Measurements from ENCODE around the gene CDON. TPM values are rescaled to one million over a fixed set of nuclear protein-coding genes. Genes with fewer than 3 reads are reported as not detected.

The CDON gene
- total and polyA plus RNA-seq, 8 donors, result 0.31 to 80.8 (median 21.2) TPM

GRCh38 chr11:125946712-125947418 is 115.8 kb downstream of the CDON start:
- TF ChIP-seq POLR2A (IDR thresholded peaks at IDR 0.05), result no peak
- no peak for TF ChIP-seq POLR2AphosphoS5 (IDR thresholded peaks at IDR 0.05)
- no peak for TF ChIP-seq CTCF (IDR thresholded peaks at IDR 0.05)
- no peak for TF ChIP-seq EP300 (IDR thresholded peaks at IDR 0.05)
- no peak overlapping the region for H3K4me3 ChIP-seq
- no peak for DNase-seq
- no peaks in the 10 kb centered on the region for H3K36me3 ChIP-seq
- H3K27me3 ChIP-seq, result peaks cover 0 to 26% (median 0%) of the 10 kb centered on the region in 3 donors
- no peaks in the 10 kb centered on the region for H3K9me3 ChIP-seq
- WGBS, 5 donors, result 85 to 96% (median 92%) methylated on average over 11 to 14 of the region's 14 CpGs
- peaks cover 0 to 22% (median 12%) of the 10 kb centered on the region in 4 donors for H3K4me1 ChIP-seq
- H3K27ac ChIP-seq, result no peak overlapping the region
- intact Hi-C loops (cut with DNase I; ENCODE audit: low total_unique reads), result no loop called here

GRCh38 chr11:125945797-125946520 is 116.7 kb downstream of the CDON start, which contains the start of gene VSIG10L2:
Gene VSIG10L2 (plus strand): TSS chr11:125946044. CDS start chr11:125946056, 12 bp downstream.
- TF ChIP-seq POLR2AphosphoS5 (IDR thresholded peaks at IDR 0.05) (no peak), POLR2A (IDR thresholded peaks at IDR 0.05) (no peak)

GRCh38 chr11:125945011-125945796 is 117.5 kb downstream of the CDON start:
- intact Hi-C loops (cut with DNase I; ENCODE audit: low total_unique reads), result no loop called here
- Histone ChIP-seq H3K27me3 (peaks cover 0 to 26% (median 0%) of the 10 kb centered on the region in 3 donors), H3K4me1 (peaks cover 0 to 6% (median 3%) of the 10 kb centered on the region in 4 donors), H3K36me3 (no peaks in the 10 kb centered on the region), H3K27ac (no peak overlapping the region), H3K9me3 (no peaks in the 10 kb centered on the region), H3K4me3 (no peak overlapping the region)
- 57 to 71% (median 64%) methylated on average over 15 of the region's 15 CpGs for WGBS, 5 donors
- TF ChIP-seq CTCF (IDR thresholded peaks at IDR 0.05), result no peak
- no peak for TF ChIP-seq POLR2A (IDR thresholded peaks at IDR 0.05)
- no peak for TF ChIP-seq EP300 (IDR thresholded peaks at IDR 0.05)
- TF ChIP-seq POLR2AphosphoS5 (IDR thresholded peaks at IDR 0.05), result no peak
- DNase-seq, result no peak

More at GRCh38 chr11:125945797-125946520, 116.7 kb downstream of the CDON start, which contains the start of gene VSIG10L2:
- Histone ChIP-seq H3K36me3 (no peaks in the 10 kb centered on the region), H3K4me1 (peaks cover 0 to 13% (median 5%) of the 10 kb centered on the region in 4 donors), H3K27me3 (peaks cover 0 to 26% (median 0%) of the 10 kb centered on the region in 3 donors), H3K27ac (no peak within 1 kb of the TSS), H3K9me3 (no peaks in the 10 kb centered on the region), H3K4me3 (no peak within 1 kb of the TSS)
- WGBS, 5 donors, result 72 to 80% (median 78%) methylated on average over 8 of the region's 8 CpGs
- intact Hi-C loops (cut with DNase I; ENCODE audit: low total_unique reads), result no loop called here
- no peak for DNase-seq

GRCh38 chr11:125944350-125945010 is 118.2 kb downstream of the CDON start:
- H3K4me1 ChIP-seq, result peaks cover 0 to 6% (median 3%) of the 10 kb centered on the region in 4 donors
- WGBS, 5 donors, result 78 to 84% (median 80%) methylated on average over 13 of the region's 13 CpGs
- H3K9me3 ChIP-seq, result no peaks in the 10 kb centered on the region
- intact Hi-C loops (cut with DNase I; ENCODE audit: low total_unique reads), result loop anchor here (5.0 kb wide), 1 partner anchor 253 kb away; no protein-coding TSS in a partner anchor
- peak in 1 of 2 donors; percentile 15 for DNase-seq
- TF ChIP-seq EP300 (IDR thresholded peaks at IDR 0.05) (no peak), POLR2AphosphoS5 (IDR thresholded peaks at IDR 0.05) (no peak), CTCF (IDR thresholded peaks at IDR 0.05) (no peak), POLR2A (IDR thresholded peaks at IDR 0.05) (no peak)
- H3K4me3 ChIP-seq, result no peak overlapping the region
- H3K27me3 ChIP-seq, result peaks cover 0 to 26% (median 0%) of the 10 kb centered on the region in 3 donors
- H3K36me3 ChIP-seq, result no peaks in the 10 kb centered on the region
- no peak overlapping the region for H3K27ac ChIP-seq
